ENCODE measurements around the gene COL5A1.
"Not testable (repeated sequence)": the region's sequence is repeated elsewhere in the genome, so short reads cannot be mapped to it uniquely, and the experiment has no call there.

The COL5A1 gene

DNA sequence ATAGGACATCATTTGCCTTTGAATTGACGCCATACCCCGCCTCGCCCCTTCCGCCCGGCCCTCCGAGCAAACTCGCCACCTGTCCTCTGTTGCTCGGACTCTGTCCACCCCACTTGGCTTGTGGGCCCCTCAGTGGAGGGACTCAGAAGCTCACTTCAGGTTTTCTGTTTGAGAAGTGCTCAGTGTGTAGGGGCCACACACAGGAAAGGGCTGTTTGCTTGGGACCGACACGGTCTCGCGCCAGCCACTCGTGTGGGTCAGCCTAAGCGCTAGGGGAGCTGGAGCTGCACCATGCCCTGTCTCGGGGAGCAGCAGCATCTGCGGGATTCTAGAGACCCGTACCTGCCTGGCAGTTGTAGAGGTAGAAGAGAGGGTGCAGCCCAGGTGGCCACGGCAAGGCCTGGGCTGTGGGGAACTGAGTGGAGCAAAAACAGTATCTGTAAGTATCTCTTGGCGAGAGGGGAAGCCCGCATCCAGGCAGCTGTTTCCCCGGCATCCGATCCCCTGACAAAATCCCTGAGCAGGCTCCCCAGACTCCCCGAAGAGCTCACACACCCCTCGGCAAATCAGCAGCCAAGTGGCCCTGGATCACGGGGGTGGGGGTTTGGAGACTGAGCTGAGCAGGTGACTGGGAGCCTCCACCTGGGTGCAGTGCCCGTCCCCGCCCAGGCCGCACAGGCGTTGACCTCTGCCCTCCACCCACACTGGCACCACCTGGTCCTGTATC lies 52.2 kb downstream of the COL5A1 start:
- DNase-seq = no peak

DNA sequence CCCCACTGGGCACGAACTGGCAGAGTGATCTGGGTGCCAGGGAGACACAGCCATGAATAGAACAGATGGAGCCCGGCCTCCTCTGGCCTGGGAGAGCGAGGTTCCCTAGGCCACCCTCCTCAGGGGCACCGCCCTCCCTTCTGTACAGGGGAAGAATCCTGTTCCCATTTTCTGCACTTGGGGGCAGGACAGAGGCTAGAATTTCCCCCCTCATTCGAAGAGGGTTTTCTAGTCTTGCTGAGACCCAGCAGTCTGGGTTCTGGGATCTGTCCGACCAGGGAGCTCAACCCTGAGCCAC lies 52.7 kb downstream of the COL5A1 start:
- DNase-seq = no peak

DNA sequence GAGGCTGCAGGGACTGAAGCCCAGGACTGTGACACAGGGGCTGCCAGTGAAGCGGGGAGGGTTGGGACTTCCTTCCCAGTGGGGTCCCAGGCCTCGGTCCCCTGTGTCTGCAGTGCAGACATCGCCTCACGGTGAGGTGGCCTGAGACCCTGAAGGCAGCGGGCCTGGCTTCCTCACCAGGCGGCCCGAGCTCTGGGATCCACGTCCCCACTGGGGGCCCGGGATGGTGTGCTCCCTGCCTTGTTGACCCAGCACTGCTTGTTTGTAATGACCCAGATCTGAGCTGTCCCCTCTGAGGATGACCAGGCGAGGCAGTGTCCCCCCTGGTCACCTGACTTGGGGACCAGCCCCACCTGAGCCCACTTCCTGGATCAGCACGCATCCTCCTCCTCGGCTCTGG lies 53.1 kb downstream of the COL5A1 start:
- no peak for DNase-seq

DNA sequence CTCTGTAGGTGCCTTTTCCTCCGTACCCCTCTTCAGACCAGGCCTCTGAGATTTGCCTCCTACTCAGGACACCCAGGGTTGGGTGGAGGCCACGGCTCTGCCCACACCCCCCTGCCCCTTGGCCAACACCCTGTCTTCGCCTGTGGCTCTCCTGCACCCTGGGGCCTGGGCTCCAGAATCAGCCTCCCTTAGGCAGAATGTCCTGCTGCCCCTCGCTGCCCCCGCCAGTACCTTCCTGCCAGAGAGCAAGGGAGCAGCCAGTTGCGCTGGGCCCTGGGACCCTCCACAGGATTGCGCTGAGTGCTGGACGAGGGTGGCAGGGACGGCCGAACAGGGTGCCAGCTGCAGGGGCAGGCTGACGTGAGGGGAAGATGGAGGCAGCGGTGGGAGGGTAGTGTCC lies 53.5 kb downstream of the COL5A1 start:
- DNase-seq = no peak

DNA sequence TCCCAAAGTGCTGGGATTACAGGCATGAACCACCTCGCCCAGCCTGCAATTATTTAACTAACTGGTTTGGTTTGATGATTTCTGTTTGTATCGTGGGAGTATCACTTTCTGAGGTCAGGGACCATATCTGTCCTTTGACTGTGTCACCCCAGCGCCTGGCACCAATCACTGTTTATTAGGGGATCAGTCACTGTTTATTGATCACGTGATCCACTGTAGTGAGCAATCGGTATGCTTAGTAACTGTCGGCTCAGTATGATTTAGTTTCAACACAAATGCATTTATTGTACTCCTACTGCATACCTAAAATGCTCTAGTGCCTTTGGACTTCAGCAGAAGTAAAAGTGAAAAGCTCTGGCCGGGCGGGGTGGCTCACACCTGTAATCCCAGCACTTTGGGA lies 54.8 kb downstream of the COL5A1 start:
- DNase-seq = no peak

DNA sequence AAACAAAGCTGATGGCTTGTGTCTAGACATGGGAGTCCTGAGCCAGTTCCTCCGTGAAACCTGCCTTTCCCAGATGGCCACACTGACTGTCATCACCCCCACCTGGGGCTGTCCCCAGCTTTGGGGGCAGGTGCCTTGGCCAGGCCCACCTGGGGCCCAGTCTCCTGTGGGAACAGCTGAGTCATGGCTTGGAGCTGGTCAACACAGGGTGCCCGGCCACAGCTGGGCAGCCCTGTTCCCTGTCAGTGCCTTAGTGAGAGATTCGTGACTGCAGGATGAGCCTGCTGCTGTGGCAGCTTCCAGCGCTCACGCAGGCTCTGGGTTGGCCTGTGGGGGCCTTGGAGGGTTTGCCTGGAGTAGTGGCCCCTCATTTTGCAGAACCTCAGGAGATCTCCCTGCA lies 56.5 kb downstream of the COL5A1 start:
- DNase-seq = no peak

DNA sequence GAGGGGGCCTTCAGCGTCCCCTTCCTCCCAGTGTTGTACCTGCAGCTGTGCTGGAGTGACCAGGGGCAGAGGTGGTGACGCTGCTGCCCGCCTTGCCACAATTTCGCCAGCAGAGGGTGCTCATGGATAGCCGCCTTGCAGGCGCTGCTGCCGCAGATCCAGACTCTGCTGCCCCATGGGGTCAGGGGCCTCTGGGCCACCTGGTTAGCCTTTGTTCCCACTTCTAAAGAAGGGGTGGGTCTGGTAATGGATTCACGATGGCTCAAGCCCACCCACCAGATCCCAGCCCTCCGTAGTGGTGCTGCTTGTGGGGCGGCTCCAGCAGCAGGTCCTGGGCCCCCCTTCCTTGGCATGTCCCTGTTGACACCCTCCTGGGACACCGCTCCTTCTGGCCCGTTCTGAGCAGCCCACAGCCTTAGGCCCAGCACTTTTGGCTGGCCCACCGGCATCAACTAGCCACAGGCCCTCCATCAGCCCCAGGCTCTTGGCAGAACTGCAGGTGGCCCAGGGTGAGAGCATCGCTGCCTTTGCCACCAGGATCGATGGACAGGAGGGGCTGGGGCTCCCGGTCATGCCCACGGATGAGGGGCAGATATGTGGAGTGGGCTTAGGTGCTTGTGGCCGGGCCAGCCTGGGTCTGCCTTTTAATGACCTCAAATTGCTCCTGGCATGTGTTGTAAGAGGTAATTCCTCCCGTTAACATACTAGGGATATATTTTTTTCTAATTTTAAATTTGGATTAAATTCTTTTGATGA lies 57.2 kb downstream of the COL5A1 start:
- no peak for DNase-seq

DNA sequence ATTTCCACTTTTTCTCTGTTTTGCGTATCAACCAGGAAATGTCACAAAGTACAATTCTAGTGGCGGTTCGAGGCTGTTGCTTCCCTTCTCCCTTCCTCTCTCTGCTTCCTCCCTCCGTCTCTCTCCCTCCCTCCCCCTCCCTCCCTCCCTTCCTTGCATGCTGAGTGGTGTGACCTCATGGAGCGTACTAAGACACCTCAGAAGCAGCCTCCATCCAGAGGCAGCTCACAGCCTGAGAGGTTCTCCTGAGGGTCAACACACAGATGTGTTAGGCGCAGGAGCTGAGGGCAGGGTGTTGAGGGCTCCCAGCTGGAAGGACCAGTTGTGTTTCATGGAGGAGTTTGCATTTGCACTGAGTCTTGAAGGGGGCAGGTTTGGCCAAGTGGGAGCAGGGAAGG lies 57.7 kb downstream of the COL5A1 start:
- no peak for DNase-seq

DNA sequence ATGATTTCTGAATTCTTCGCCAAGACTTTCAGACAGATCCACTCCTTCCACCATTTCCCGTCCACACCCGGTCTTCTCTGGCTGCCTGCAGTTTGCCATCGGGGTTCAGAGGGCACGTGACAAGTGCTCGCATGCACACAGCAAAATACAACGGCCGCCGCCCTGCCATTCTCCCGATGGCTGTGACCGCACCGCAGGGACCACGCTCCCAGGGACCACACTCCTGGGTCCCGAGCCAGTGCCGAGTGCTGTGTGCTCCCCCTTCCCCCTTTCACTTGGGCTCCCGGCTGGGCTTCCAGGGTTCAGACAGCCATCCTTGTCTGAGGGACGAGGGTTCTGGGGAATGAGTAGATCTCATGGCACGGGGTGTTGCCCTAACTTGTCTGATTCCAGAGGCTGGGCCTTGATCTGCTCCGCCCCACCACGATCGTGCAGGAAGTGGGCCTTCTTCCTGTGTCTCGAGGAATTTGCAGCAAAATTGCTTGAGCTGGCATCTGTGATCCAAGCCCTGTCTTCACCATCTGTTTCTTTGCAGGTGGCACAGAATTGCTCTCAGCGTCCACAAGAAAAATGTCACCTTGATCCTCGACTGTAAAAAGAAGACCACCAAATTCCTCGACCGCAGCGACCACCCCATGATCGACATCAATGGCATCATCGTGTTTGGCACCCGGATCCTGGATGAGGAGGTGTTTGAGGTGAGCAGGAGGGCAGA lies 59.2 kb downstream of the COL5A1 start:
- DNase-seq = no peak

DNA sequence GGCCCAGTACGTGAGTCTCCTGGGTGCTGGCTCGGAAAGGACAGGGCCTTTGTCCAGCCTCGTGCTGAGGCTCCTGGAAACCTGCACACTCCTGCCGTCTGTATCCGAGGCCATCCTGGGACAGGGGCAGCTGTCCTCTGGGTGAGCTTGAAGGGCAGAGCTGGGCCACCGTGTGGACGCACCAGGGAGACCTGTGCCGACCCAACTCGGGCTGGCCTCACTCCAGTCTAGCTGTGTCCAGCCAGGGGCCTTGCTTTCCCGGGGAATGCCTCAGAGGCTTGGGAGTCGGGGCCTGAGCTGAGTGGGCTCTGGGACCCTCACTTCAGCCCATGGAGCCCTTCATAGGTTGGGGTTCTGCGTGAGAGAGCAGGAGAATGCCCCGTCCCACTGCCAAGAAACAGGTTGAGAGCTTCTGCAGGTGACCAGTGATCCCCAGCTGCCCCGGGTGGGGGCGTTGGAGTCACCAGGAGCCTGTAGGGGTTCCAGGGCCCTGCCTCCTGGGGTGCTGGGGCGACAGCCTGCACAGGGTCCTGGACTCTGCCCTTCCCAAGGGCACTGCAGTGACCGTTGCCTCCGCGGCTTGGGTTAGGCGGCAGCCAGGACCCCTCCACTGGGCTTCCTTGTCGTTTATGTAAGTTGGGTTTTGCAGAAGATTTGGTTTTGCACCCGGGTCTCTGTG lies 60.1 kb downstream of the COL5A1 start:
- no peak for DNase-seq

DNA sequence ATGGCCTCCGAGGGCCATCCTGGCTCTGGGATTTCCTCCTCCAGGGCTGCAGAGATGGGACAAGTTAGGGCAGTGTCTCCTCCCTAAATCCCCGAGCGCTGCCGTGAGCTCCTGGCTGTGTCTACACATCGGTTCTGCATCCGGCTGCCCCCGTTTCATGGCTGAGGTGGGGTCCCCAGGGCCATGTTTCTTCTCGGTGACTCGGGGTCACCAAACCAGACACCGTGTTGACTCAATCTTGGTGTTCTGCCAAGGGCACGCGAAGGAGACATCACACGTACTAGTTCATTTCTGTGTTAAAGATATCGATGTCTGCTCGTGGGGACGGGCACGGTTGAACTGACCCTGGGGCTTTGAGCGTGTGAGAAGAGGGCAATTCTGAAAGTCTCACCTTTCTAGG lies 60.7 kb downstream of the COL5A1 start:
- DNase-seq = no peak

DNA sequence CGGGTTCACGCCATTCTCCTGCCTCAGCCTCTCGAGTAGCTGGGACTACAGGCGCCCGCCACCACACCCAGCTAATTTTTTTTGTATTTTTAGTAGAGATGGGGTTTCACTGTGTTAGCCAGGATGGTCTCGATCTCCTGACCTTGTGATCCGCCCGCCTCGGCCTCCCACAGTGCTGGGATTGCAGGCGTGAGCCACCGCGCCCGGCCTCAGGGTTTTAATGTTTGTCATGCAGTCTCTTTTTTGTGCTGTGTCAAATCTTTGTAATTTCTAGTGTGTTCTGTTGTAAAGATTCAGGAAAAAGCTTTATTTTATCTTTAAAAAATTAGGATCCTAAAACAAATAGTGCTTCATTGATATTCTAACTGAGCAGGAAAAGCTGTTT lies 62.1 kb downstream of the COL5A1 start:
- DNase-seq = not testable (repeated sequence)

DNA sequence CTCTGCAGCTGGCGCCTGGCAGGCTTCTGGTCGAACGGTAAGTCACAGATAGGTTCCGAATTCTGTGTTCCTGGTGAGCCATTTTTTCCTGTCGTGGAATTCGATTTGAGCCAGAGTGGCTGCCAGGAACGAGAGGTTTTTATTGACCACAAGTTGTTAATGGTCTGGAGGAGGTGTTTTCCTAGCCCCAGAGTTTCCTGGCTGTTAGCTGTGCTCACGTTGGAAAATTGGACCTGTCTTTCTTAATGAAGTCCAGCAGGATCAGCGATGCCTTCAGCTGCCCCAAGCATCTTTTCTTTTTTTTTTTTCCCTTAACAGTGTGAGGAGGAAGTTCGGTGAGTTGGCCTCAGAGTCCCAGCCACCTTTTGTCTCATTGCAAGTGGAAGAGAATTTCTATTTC lies 62.9 kb downstream of the COL5A1 start:
- DNase-seq = no peak

DNA sequence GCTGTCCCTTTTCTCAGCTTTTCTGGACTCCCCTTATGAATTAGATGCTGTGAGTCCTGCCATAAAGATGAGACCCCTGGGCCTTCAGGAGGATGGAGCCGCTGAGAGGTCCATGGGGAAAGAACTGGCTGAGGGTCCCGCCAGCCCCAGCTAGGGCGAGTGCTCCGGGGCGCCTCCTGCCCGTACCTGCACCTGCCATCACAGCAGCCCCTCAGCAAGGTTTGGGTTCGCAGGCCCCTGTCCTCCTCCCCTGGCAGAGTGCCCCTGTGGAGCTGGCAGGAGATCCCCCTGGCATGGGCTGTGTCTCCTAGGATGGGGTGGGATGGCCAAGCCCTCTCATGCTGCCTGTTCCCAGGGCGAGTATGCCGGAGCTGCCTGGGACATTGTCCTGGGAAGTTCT lies 64.2 kb downstream of the COL5A1 start:
- DNase-seq = no peak

DNA sequence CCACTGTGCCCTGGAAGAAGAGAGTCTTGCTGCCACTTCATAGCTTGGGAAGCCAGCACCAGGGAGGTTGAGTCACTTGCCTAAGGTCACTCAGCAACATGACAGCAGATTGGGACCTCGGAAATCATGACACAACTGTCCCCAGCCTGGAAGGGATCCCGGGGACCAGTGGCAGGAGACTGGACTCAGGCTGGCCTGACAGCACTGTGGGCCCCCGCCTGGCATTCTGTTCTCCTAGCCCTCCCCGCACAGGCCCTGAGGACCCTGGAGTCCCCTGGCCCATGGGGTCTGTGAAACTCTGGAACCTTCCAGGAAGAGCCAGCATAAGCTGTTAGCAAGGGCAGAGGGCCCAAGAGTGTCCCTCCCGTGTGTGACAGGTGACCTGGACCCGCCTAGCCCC lies 64.9 kb downstream of the COL5A1 start:
- DNase-seq = no peak

DNA sequence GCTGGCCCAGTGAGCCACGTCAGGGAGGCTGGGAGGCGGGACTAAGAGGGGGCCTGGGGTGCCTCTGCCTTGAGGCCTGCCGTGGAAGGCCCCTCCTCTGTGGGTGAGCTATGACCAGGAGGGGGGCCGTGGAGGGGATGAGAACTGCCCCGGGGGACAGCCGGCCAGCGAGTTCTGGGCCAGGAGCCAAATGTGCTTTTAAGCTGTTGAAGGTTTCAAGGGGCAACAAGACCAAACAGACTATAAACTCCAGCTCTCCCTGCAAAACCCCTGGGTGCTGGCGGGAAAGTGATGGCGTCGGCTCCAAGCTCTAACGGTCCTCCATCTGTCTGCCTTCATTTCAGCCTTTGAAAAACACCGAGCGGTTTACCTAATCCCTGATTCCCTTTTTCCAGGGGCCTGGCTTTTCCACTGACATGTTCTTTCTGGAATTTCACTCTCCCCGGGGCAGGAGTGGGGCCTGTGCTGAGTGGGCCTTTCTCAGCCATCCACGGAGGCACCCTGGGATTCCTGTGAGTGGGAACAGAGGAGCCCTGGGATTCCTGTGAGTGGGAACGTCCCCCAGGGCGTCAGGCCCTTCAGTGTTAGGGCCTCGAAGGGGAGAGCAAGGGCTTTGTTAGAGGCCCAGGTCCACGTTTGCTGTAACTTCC lies 65.6 kb downstream of the COL5A1 start:
- DNase-seq = peak in 1 of 2 experiments; percentile 13

DNA sequence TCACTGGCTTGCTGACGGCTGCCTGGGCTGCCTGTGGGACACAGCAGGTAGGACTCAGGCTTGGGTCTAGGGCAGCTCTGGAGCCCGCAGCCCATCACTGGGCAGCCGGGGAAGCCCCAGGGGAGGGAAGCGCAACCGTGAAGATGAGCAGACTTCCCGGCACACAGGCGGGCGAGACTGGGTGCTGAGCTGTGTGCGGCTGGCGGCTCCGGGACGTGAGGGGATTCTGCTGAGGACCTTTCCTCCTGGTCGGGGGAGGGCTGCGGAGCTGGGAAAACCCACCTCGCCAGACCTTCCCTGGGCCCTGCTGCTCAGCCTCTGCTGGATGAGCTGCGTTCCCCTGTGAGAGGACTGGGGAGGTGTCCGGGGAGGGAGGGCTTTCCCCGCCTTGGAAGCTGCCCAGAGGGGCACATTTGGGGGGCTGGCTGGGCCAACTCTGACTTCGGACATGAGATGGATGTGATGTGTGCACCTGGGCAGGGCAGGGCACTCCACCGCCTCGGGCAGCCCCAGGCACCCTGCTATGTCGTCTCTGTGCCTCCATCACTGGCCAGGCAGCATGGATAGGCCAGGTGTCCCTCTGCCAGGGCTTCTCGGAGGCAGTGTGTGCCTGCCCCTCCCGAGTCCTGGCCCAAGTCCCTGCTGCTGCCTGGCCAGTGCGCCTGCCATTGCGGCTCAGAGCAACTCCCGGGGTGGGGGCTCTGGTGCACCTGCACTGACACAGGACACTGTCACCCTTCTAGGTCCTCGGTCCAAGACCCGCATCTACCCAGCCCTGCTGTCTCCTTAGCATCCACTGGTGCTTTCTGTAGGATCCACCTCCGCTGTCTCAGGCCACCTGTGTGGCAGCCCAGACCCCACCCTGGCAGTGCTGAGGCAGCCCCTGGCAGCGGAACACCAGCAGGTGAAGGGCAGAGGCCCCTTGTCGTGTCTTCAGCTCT lies 66.4 kb downstream of the COL5A1 start:
- DNase-seq = no peak

DNA sequence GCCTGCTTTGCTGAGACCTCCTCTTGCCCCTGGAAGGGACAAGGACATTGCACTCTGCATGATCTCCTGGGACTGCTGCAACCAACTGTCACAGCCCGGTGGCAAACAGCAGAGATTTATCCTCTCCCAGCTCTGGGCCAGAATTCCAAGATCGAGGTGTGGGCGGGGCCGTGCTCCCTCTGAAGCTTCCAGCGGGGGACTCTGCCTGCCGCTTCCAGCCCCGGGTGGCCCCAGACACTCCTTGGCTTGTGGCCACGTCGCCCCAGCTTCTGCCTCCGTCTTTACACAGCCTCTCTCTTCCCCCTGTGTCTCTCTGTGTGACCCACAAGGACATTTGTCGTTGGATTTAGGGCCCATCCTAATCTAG lies 67.1 kb downstream of the COL5A1 start:
- DNase-seq = no peak

DNA sequence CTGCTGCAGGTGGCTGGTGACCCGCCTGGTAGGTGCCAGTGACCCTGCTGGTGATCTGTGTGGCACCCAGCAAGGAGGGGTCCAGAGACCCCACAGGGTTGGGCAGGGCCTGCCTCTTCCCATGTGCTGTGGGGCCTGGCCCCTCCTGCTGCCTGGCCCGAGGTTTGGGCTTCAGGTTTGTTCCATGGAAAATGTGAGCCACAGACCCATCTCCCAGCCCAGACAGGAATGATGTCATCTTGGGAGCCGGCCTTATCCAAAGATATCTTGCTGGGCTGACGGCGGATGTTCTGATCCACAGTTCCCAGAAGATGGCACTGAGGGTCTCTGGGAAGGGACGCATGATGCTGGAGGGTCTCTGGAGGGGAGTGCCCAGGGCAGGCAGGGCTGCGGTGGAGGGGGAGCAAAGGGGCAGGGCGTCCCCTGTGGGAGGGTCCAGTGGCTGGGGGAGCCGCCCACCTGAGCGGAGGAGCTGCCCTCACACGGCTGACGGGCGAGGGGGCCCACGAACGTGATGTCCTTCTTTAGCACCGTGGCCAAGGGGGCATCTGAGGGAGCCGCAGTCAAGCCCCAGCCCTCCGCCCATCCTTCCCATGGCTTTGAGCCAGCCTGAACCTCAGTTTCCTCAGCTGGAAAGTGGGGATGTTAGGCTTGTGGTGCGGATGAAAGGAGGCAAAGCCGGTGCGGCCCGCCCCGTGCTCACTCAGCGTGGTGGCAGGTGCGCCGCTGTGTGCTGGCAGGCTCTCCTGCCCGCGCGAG lies 68.1 kb downstream of the COL5A1 start:
- DNase-seq = no peak

DNA sequence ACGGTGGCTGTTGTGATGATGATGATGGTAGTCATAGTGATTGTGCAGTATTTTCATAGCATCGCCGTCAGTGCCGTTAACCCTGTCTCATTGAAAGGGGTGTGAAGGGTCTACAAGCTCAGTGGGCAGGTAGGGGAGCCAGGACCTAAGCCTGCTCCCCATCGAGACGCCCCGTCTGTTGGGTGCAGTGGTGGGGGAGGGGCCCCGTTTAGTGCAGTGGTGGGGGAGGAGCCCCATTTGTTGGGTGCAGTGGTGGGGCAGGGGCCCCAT lies 68.6 kb downstream of the COL5A1 start:
- DNase-seq = no peak

DNA sequence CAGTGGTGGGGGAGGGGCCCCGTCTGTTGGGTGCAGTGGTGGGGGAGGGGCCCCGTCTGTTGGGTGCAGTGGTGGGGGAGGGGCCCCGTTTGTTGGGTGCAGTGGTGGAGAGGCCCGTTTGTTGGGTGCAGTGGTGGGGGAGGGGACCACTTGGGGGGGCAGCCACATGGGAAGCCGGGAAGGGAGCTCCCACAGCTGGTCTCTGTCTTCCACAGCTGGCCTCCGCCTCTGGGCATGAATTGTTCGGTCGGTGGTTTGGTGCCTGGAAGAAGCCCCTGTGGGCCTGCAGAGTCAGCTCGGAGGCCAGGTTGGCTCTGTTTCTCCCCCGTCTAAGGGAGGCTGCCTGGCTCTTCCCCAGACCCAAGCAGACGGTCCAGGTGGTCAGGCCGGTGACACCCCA lies 69.3 kb downstream of the COL5A1 start:
- no peak for DNase-seq

DNA sequence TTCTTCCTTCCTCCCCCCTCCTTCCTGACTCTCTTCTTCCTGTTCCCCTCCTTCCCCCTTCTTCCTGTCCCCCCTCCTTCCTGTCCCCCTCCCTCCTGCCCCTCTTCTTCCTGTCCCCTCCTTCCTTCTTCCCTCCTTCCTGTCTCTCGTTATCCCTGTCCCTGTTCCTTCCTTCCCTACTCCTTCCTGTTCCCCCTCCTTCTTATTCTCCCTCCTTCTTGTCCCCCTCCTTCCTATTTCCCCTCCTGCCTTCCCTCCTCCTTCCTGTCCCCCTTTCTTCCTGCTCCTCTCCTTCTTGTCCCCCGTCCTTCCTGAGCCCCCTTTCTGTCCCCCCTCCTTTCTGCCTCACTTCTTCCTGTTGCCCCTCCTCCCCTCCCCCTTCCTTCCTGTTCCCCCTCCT lies 70.6 kb downstream of the COL5A1 start:
- no peak for DNase-seq
